HG03521 (cell line): ENCODE results near the gene MIS18A.

Experiments
- ATAC-seq: cut with Tn5 transposase; IDR thresholded peaks from one replicate; pipeline ENCODE4 v1.9.1; 2021; ENCODE audit warnings: mild to moderate bottlenecking, moderate library complexity; ENCODE audit not compliant: unreplicated experiment

The MIS18A gene

GRCh38 chr21:32256873-32257620 is 21.8 kb downstream of the MIS18A start:
- ATAC-seq: no peak

- ATAC-seq: no peak
Observed at GRCh38 chr21:32256251-32256650, 22.6 kb downstream of the MIS18A start.

GRCh38 chr21:32253215-32253641 is 25.6 kb downstream of the MIS18A start:
- ATAC-seq: no peak

- ATAC-seq: no peak
Observed at GRCh38 chr21:32252136-32252535, 26.7 kb downstream of the MIS18A start.

GRCh38 chr21:32249511-32250280 is 29.2 kb downstream of the MIS18A start:
- no peak for ATAC-seq

GRCh38 chr21:32248571-32249461 is 30.0 kb downstream of the MIS18A start:
- no peak for ATAC-seq

- no peak for ATAC-seq
Observed at GRCh38 chr21:32246571-32247140, 32.2 kb downstream of the MIS18A start.

GRCh38 chr21:32245971-32246370 is 32.9 kb downstream of the MIS18A start:
- ATAC-seq: no peak

- no peak for ATAC-seq
Observed at GRCh38 chr21:32240851-32241687, 37.8 kb downstream of the MIS18A start.

- ATAC-seq: no peak
Observed at GRCh38 chr21:32239551-32239950, 39.3 kb downstream of the MIS18A start.

- no peak for ATAC-seq
Observed at GRCh38 chr21:32238063-32238462, 40.8 kb downstream of the MIS18A start.

- no peak for ATAC-seq
Observed at GRCh38 chr21:32237021-32237420, 41.8 kb downstream of the MIS18A start.

GRCh38 chr21:32233722-32234301 is 45.0 kb downstream of the MIS18A start:
- no peak for ATAC-seq

GRCh38 chr21:32233055-32233546 is 45.7 kb downstream of the MIS18A start:
- no peak for ATAC-seq

- no peak for ATAC-seq
Observed at GRCh38 chr21:32226444-32226843, 52.4 kb downstream of the MIS18A start.
